Loucy (cell line): ENCODE data around the gene KRTAP1-4.
"Not testable (repeated sequence)": the region's sequence is repeated elsewhere in the genome, so short reads cannot be mapped to it uniquely, and the experiment has no call there.

Experiments used
- EZH2phosphoT487 ChIP-seq: fragments of 200-600 bp; IDR thresholded peaks from 2 replicates; pipeline ENCODE4 v1.6.1; 2018; ENCODE audit warnings: antibody characterized with exemption, mild to moderate bottlenecking, moderate library complexity, borderline replicate concordance
- TF ChIP-seq, protein P1 (sequence below): fragments of 200-600 bp; sonication (generic); conservative IDR thresholded peaks from 2 replicates; pipeline ENCODE4 v1.5.1; 2014; ENCODE audit warnings: mild to moderate bottlenecking, antibody characterized with exemption, low read length

DNA sequence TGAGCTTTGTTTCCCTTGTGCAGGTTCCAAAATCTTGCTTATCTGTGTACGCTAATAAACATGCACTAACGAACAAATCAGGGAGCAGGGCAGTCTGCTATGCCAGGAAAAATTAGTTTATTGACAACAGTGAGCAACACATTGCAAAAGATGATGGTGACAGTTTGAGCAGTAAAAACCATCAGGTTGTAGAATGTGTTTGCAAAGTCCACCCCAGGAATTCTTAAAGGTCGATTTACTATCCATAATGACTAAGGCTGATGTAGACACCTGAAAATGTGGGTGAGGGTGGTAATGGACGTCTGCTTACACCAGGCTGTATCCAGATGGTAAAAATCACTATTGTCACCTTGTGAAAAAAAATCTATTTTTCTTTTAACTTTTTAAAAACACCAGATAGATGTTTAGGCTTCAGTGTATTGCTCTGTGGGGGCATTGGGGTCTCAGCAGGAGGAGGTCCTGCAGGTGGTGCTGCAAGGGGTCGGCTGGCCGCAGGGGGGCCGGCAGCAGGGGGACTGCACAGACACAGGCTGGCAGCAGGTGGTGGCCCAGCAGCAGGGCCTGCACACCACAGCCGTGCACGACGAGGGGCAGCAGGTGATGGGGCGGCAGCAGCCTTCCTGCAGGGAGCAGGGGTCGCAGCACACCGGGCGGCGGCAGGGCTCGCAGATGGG, 35.2 kb upstream of the KRTAP1-4 start:
- TF ChIP-seq, protein P1, sequence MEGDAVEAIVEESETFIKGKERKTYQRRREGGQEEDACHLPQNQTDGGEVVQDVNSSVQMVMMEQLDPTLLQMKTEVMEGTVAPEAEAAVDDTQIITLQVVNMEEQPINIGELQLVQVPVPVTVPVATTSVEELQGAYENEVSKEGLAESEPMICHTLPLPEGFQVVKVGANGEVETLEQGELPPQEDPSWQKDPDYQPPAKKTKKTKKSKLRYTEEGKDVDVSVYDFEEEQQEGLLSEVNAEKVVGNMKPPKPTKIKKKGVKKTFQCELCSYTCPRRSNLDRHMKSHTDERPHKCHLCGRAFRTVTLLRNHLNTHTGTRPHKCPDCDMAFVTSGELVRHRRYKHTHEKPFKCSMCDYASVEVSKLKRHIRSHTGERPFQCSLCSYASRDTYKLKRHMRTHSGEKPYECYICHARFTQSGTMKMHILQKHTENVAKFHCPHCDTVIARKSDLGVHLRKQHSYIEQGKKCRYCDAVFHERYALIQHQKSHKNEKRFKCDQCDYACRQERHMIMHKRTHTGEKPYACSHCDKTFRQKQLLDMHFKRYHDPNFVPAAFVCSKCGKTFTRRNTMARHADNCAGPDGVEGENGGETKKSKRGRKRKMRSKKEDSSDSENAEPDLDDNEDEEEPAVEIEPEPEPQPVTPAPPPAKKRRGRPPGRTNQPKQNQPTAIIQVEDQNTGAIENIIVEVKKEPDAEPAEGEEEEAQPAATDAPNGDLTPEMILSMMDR = not testable (repeated sequence)
- not testable (repeated sequence) for TF ChIP-seq EZH2phosphoT487
